Panc1 (cell line): Measurements from ENCODE around the gene KATNAL1. TPM values are rescaled to one million over a fixed set of nuclear protein-coding genes. Genes with fewer than 3 reads are reported as not detected.

Experiments
- ATAC-seq: fragments of 200-7000 bp; cut with Tn5 transposase; 2 replicates; pipeline ENCODE4 v1.9.1; 2020; ENCODE audit warnings: mild to moderate bottlenecking, moderate library complexity
- BruUV-seq: library from RNA; stranded (reverse); fragments of 400-500 nt; replicated peaks from 2 replicates; lab custom pipeline; 2021; lab: Mats Ljungman, UMichigan
- CTCF ChIA-PET: fragments of 300-600 bp; sonication (Branson Sonifier 250); formaldehyde crosslinking; loops from one replicate; lab custom pipeline; 2022; ENCODE audit warnings: antibody characterized with exemption; lab: Charles Lee
- POLR2A ChIA-PET: fragments of 300-600 bp; sonication (Branson Sonifier 250); formaldehyde crosslinking; loops from one replicate; lab custom pipeline; 2022; ENCODE audit warnings: antibody characterized with exemption; lab: Charles Lee
- DNase-seq: peaks from one replicate; pipeline ENCODE4 v3.0.0-alpha.2; 2010; ENCODE audit warnings: low read depth, low spot score
- H3K27ac ChIP-seq: 2 replicates; pipeline ENCODE4 v1.5.1; 2011; ENCODE audit warnings: mild to moderate bottlenecking, low read length, inconsistent platforms
- H3K27me3 ChIP-seq: fragments of 200-500 bp; sonication (Bioruptor generic); 2 replicates; pipeline ENCODE4 v1.6.0; 2014; ENCODE audit warnings: low read length, inconsistent platforms; ENCODE audit not compliant: control insufficient read depth, insufficient read depth
- H3K36me3 ChIP-seq: fragments of 200-500 bp; sonication (Bioruptor generic); 2 replicates; pipeline ENCODE4 v1.5.1; 2014; ENCODE audit warnings: inconsistent platforms, mild to moderate bottlenecking, low read length, moderate library complexity; ENCODE audit not compliant: control insufficient read depth, insufficient read depth
- H3K4me1 ChIP-seq: 2 replicates; pipeline ENCODE4 v1.5.1; 2011; ENCODE audit warnings: inconsistent platforms, mild to moderate bottlenecking, low read length, moderate library complexity; ENCODE audit not compliant: control insufficient read depth, insufficient read depth
- H3K4me3 ChIP-seq, 2 experiments: 2 replicates each; pipeline ENCODE4 v1.5.1; 2011 to 2012; ENCODE audit warnings: low read depth in 2 of 2, low read length in 2 of 2, mild to moderate bottlenecking in 2 of 2, inconsistent platforms in 1 of 2, moderate library complexity in 1 of 2
- H3K9me3 ChIP-seq: fragments of 200-500 bp; sonication (Bioruptor generic); 2 replicates; pipeline ENCODE4 v1.5.1; 2014; ENCODE audit warnings: low read depth, mild to moderate bottlenecking, inconsistent platforms, low read length, moderate library complexity; ENCODE audit not compliant: control insufficient read depth, insufficient read depth
- CTCF ChIP-seq: fragments of 450-650 bp; IDR thresholded peaks from 2 replicates; pipeline ENCODE4 v1.5.1; 2017; ENCODE audit warnings: mild to moderate bottlenecking
- POLR2AphosphoS5 ChIP-seq: IDR thresholded peaks from 2 replicates; pipeline ENCODE4 v1.6.1; 2012; ENCODE audit warnings: mild to moderate bottlenecking, low read depth, low read length, moderate library complexity
- REST ChIP-seq, 2 experiments: IDR thresholded peaks; 2 replicates each; pipeline ENCODE4 v1.6.1; 2011 to 2012; ENCODE audit warnings: low read depth in 2 of 2, control low read depth in 1 of 2, low read length in 1 of 2, mild to moderate bottlenecking in 1 of 2, moderate library complexity in 1 of 2; ENCODE audit not compliant: insufficient read depth in 1 of 2
- SIN3A ChIP-seq: IDR thresholded peaks from 2 replicates; pipeline ENCODE4 v1.6.1; 2012; ENCODE audit warnings: low read depth, mild to moderate bottlenecking, low read length, moderate library complexity, borderline replicate concordance; ENCODE audit not compliant: insufficient read depth
- TCF7L2 ChIP-seq: IDR thresholded peaks from 2 replicates; pipeline ENCODE4 v1.6.1; 2011; ENCODE audit warnings: mild to moderate bottlenecking, low read depth, low read length, inconsistent platforms
- in situ Hi-C: cut with HindIII; loops from 2 replicates; pipeline ENCODE4 v1.10.0; 2016; ENCODE audit warnings: low sequenced_read_pairs, low pct_unique_long_range_greater_than_20kb
- intact Hi-C: fragments of 100-400 bp; cut with micrococcal nuclease; formaldehyde crosslinking; loops from one replicate; pipeline ENCODE4 v1.10.0; 2022; ENCODE audit not compliant: unreplicated experiment
- total RNA-seq: library from RNA; stranded (reverse); gene quantifications from one replicate; pipeline ENCODE4 v1.2.1, GENCODE V29; 2021; ENCODE audit not compliant: unreplicated experiment

Gene KATNAL1
- total RNA-seq, 1 experiment from 2014 or later = 34.3 TPM

GRCh38 chr13:30301827-30302226 lies 5.5 kb downstream of the KATNAL1 start:
- TF ChIP-seq TCF7L2 (no peak), REST (IDR thresholded peaks at IDR 0.05; ENCODE audit: insufficient read depth in 1 of 2, low read depth in 2 of 2, low read length in 1 of 2) (no peak), SIN3A (no peak), CTCF (no peak), POLR2AphosphoS5 (no peak)
- no peaks in the 10 kb centered on the region for H3K27me3 ChIP-seq
- POLR2A ChIA-PET = no interaction called here
- H3K27ac ChIP-seq = peak overlapping the region; percentile 26; the same call in 1 of the 2 replicates
- ATAC-seq (peak; percentile 64; the same call in 1 of the 2 replicates), DNase-seq (no peak)
- peaks cover 22% of the 10 kb centered on the region for H3K4me1 ChIP-seq
- in situ Hi-C loops = no loop called here
- H3K36me3 ChIP-seq = no peaks in the 10 kb centered on the region
- H3K4me3 ChIP-seq = no peak overlapping the region
- CTCF ChIA-PET = no interaction called here
- H3K9me3 ChIP-seq = no peaks in the 10 kb centered on the region
- intact Hi-C loops = no loop called here
- no TSS peak for BruUV-seq

- DNase-seq = no peak
- in situ Hi-C loops = no loop called here
- CTCF ChIA-PET = no interaction called here
- POLR2A ChIA-PET = interaction anchor here (0.6 kb wide), 2 partner anchors 23 to 169 kb away, joined by 3 to 8 read pairs; no protein-coding TSS in a partner anchor
- H3K4me3 ChIP-seq = no peak overlapping the region
- no TSS peak for BruUV-seq
- no peaks in the 10 kb centered on the region for H3K9me3 ChIP-seq
- no peak for ATAC-seq
- no peak overlapping the region; the same call in 1 of the 2 replicates for H3K27ac ChIP-seq
- no peaks in the 10 kb centered on the region for H3K36me3 ChIP-seq
- peaks cover 18% of the 10 kb centered on the region for H3K4me1 ChIP-seq
- no peak for TF ChIP-seq SIN3A
- H3K27me3 ChIP-seq = no peaks in the 10 kb centered on the region
- intact Hi-C loops = no loop called here
Observed at GRCh38 chr13:30300596-30300995, 6.8 kb downstream of the KATNAL1 start.

GRCh38 chr13:30299786-30300185 lies 7.6 kb downstream of the KATNAL1 start:
- no peak overlapping the region for H3K4me3 ChIP-seq
- no TSS peak for BruUV-seq
- no peak overlapping the region for H3K27ac ChIP-seq
- no peaks in the 10 kb centered on the region for H3K36me3 ChIP-seq
- ChIA-PET CTCF (no interaction called here), POLR2A (no interaction called here)
- in situ Hi-C loops (no loop called here), intact Hi-C loops (no loop called here)
- ATAC-seq (no peak), DNase-seq (no peak)
- peaks cover 11% of the 10 kb centered on the region for H3K4me1 ChIP-seq
- H3K9me3 ChIP-seq = no peaks in the 10 kb centered on the region
- TF ChIP-seq POLR2AphosphoS5 (no peak), REST (IDR thresholded peaks at IDR 0.05; ENCODE audit: insufficient read depth in 1 of 2, low read depth in 2 of 2, low read length in 1 of 2) (no peak), CTCF (no peak), SIN3A (no peak), TCF7L2 (no peak)
- no peaks in the 10 kb centered on the region for H3K27me3 ChIP-seq
